Transverse colon (tissue), 3 donors: ENCODE results near the gene VAMP5.

ENCODE experiments used
- EP300 ChIP-seq: sonication (generic); formaldehyde crosslinking; IDR thresholded peaks from one replicate; pipeline ENCODE4 v1.6.1; 2017; ENCODE audit warnings: antibody characterized with exemption, low read depth
- POLR2A ChIP-seq: fragments of 450-650 bp; IDR thresholded peaks from one replicate; pipeline ENCODE4 v1.6.1; 2016; ENCODE audit warnings: antibody characterized with exemption, mild to moderate bottlenecking, moderate library complexity
- TF ChIP-seq, protein P1 (sequence below), 5 experiments: fragments of 200-600 bp in 3 of 5; fragments of 450-650 bp in 2 of 5; sonication (generic) in 3 of 5; IDR thresholded peaks; 1 replicate in 2 of 5; 2 replicates in 3 of 5; pipeline ENCODE4 v1.5.1; 2016 to 2017; ENCODE audit warnings: antibody characterized with exemption in 5 of 5, inconsistent platforms in 3 of 5, mild to moderate bottlenecking in 2 of 5, moderate library complexity in 1 of 5

DNA sequence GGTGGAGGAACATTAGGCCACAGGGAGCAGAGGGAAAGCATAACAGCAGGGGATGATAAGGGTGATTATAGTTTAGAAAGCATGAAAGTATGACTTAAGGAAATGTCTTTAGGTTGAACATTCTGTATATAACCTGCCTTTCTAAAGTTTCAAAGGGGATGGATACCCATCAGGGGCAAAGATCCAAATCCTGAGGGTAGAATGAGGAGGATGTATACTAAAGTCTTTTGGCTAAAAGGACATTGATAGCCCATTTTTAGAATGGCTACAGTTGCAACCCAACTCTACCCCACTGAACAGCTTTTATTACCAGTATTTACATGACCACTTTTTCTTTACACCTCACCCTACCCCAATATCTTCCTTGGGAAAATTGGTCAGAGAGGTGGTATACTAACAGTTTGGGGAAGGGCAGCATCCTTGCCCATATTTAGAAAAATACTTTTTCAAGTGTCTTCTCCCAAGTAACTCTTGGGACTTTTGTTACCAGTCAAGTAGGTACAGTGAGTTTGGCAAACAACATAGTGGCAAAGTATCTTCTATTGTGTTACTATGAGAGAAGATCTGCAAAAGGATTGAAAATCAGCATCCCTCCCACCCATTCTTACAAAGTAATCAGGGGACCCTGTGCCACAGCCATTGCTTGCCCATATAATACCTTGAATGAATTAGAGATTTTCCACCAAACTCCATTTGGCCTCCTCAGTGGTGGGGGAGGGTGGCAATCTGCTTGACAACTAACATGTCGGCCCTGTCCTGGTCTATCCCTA lies 37.0 kb upstream of the VAMP5 start:
- TF ChIP-seq, protein P1, sequence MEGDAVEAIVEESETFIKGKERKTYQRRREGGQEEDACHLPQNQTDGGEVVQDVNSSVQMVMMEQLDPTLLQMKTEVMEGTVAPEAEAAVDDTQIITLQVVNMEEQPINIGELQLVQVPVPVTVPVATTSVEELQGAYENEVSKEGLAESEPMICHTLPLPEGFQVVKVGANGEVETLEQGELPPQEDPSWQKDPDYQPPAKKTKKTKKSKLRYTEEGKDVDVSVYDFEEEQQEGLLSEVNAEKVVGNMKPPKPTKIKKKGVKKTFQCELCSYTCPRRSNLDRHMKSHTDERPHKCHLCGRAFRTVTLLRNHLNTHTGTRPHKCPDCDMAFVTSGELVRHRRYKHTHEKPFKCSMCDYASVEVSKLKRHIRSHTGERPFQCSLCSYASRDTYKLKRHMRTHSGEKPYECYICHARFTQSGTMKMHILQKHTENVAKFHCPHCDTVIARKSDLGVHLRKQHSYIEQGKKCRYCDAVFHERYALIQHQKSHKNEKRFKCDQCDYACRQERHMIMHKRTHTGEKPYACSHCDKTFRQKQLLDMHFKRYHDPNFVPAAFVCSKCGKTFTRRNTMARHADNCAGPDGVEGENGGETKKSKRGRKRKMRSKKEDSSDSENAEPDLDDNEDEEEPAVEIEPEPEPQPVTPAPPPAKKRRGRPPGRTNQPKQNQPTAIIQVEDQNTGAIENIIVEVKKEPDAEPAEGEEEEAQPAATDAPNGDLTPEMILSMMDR (IDR thresholded peaks at IDR 0.05) = no peak
- TF ChIP-seq POLR2A (no peak), EP300 (no peak)
